Activated CD8-positive, alpha-beta memory T cell treated with anti-CD3 and anti-CD28 coated beads, Interleukin-2, amount 10 ng/mL, durations not matched to agents 7 days and 5 days (primary cell): ENCODE results near the gene CCDC18. TPM values are rescaled to one million over a fixed set of nuclear protein-coding genes. Genes with fewer than 3 reads are reported as not detected.
"Not testable (repeated sequence)": the region's sequence is repeated elsewhere in the genome, so short reads cannot be mapped to it uniquely, and the experiment has no call there.

Source experiments
- ATAC-seq: fragments of 150-1000 bp; cut with Tn5 transposase; one replicate; pipeline ENCODE4 v1.10.0; 2021; ENCODE audit warnings: moderate library complexity
- CTCF ChIA-PET: fragments of 350-600 bp; sonication (Branson Sonifier 250); formaldehyde crosslinking; loops from one replicate; lab custom pipeline; 2021; ENCODE audit warnings: antibody characterized with exemption; lab: Charles Lee
- DNase-seq: peaks from one replicate; pipeline ENCODE4 v3.0.0-alpha.2; 2020
- H3K27ac Mint-ChIP-seq: one replicate; pipeline ENCODE4 v1.8.0; 2021; ENCODE audit warnings: mild to moderate bottlenecking, mixed read lengths
- H3K27me3 Mint-ChIP-seq: one replicate; pipeline ENCODE4 v1.8.0; 2021; ENCODE audit warnings: mixed read lengths
- H3K36me3 Mint-ChIP-seq: one replicate; pipeline ENCODE4 v1.8.0; 2021; ENCODE audit warnings: mild to moderate bottlenecking, mixed read lengths
- H3K4me1 Mint-ChIP-seq: one replicate; pipeline ENCODE4 v1.8.0; 2021; ENCODE audit warnings: mixed read lengths
- H3K4me3 Mint-ChIP-seq: one replicate; pipeline ENCODE4 v1.8.0; 2021; ENCODE audit warnings: mild to moderate bottlenecking, moderate library complexity, mixed read lengths
- H3K9me3 Mint-ChIP-seq: one replicate; pipeline ENCODE4 v1.8.0; 2022; ENCODE audit warnings: low read depth, mixed read lengths
- total RNA-seq, 2 experiments: library from RNA; stranded (reverse); gene quantifications; one replicate each; pipeline ENCODE4 v1.2.3, GENCODE V29; 2021

CCDC18 gene
- total RNA-seq, 2 experiments from 2014 or later: 30.5 to 37.7 TPM

DNA sequence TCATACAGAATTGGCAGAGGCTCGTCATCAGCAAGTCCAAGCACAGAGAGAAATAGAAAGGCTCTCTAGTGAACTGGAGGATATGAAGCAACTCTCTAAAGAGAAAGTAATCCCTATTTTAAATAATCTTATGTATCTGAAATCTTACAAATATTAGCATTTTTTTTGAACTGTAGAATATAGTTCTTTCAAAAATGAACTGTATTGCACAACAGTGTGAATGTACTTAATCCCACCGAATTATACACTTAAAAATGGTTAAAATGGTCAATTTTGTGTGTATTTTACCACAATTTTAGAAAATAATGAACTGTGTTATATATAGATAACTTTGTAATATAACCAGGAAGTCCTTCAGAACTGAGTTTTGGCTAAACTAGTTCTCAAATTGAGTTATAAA lies 75.9 kb downstream of the CCDC18 start:
- H3K4me3 Mint-ChIP-seq: no peak overlapping the region

DNA sequence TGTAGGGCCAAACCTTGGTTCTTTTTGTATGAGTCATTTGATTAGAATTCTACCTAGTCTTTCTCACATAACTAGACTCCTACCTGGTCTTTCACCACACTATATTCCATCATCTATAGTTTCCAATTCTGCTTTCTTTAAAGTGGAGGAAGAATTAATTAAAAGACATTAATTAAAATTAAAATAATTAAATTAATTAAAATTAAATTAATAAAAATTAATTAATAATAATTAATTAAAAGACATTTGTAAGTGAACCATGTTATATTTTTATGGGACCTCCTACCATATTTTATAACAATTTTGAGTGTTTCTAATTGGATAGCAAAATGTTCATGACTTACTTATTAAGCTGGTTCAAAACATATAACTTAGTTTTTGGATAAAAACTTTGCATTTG lies 77.4 kb downstream of the CCDC18 start:
- ATAC-seq (no peak), DNase-seq (no peak)
- Mint-ChIP-seq H3K4me3 (no peak overlapping the region), H3K9me3 (peaks cover 14% of the 10 kb centered on the region), H3K36me3 (peaks cover 51% of the 10 kb centered on the region), H3K27ac (no peak overlapping the region), H3K27me3 (no peaks in the 10 kb centered on the region), H3K4me1 (no peaks in the 10 kb centered on the region)
- CTCF ChIA-PET: interaction anchor here (1.2 to 1.9 kb wide), 2 partner anchors 18 to 426 kb away, joined by 3 to 4 read pairs; partner anchors contain the start of gene RPL5

More for the DNA sequence above, 75.9 kb downstream of the CCDC18 start:
- H3K27me3 Mint-ChIP-seq: no peaks in the 10 kb centered on the region
- no peak for DNase-seq
- H3K9me3 Mint-ChIP-seq: peaks cover 8% of the 10 kb centered on the region
- H3K4me1 Mint-ChIP-seq: no peaks in the 10 kb centered on the region
- peaks cover 49% of the 10 kb centered on the region for H3K36me3 Mint-ChIP-seq
- no peak overlapping the region for H3K27ac Mint-ChIP-seq
- CTCF ChIA-PET: no interaction called here
- no peak for ATAC-seq

DNA sequence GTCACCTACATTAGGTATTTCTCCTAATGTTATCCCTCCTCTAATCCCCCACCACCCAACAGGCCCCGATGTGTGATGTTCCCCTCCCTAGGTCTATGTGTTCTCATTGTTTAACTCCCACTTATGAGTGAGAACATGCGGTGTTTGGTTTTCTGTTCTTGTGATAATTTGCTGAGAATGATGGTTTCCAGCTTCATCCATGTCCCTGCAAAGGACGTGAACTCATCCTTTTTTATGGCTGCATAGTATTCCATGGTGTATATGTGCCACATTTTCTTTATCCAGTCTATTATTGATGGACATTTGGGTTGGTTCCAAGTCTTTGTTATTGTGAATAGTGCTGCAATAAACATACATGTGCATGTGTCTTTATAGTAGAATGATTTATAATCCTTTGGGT lies 80.2 kb downstream of the CCDC18 start:
- DNase-seq, H3K27me3 Mint-ChIP-seq, H3K4me1 Mint-ChIP-seq, CTCF ChIA-PET, ATAC-seq, H3K4me3 Mint-ChIP-seq, H3K27ac Mint-ChIP-seq: not testable (repeated sequence)
- Mint-ChIP-seq H3K36me3 (peaks cover 61% of the 10 kb centered on the region), H3K9me3 (peaks cover 19% of the 10 kb centered on the region)

DNA sequence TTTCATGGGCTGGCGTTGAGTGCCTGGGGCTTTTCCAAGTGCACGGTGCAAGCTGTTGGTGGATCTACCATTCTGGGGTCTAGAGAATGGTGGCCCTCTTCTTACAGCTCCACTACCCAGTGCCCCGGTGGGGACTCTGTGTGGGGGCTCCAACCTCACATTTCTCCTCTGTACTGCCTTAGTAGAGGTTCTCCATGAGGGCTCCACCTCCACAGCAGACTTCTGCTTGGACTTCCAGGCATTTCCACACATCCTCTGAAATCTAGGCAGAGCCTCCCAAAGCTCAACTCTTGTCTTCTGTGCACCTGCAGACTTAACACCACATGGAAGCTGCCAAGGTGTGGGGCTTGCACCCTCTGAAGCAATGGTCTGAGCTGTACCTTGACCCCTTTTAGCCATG lies 82.1 kb downstream of the CCDC18 start:
- H3K36me3 Mint-ChIP-seq: peaks cover 72% of the 10 kb centered on the region
- no peak for DNase-seq
- no peak overlapping the region for H3K4me3 Mint-ChIP-seq
- no peak for ATAC-seq
- peaks cover 19% of the 10 kb centered on the region for H3K9me3 Mint-ChIP-seq
- CTCF ChIA-PET: no interaction called here
- no peaks in the 10 kb centered on the region for H3K27me3 Mint-ChIP-seq
- no peaks in the 10 kb centered on the region for H3K4me1 Mint-ChIP-seq
- no peak overlapping the region for H3K27ac Mint-ChIP-seq

DNA sequence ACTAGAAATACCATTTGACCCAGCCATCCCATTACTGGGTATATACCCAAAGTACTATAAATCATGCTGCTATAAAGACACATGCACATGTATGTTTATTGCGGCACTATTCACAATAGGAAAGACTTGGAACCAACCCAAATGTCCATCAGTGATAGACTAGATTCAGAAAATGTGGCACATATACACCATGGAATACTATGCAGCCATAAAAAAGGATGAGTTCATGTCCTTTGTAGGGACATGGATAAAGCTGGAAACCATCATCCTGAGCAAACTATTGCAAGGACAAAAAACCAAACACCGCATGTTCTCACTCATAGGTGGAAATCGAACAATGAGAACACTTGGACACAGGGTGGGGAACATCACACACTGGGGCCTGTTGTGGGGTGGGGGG lies 88.4 kb downstream of the CCDC18 start:
- H3K4me3 Mint-ChIP-seq, H3K27me3 Mint-ChIP-seq, H3K9me3 Mint-ChIP-seq, CTCF ChIA-PET, H3K27ac Mint-ChIP-seq, DNase-seq, H3K4me1 Mint-ChIP-seq, ATAC-seq: not testable (repeated sequence)
- H3K36me3 Mint-ChIP-seq: peaks cover 43% of the 10 kb centered on the region

DNA sequence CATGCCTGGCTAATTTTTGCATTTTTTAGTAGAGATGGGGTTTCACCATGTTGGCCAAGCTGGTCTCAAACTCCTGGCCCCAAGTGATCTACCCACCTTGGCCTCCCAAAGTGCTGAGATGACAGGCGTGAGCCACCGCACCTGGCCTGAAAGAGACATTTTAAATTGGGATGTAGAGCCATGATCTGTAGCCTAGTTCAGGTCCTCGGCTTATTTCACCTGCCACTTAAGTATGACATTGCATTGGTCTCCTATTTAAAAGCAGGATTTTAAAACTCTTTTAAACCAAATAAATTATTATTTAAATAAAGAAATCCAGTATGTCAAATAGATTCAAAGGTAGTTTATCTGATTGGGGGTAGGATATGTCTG lies 94.7 kb downstream of the CCDC18 start:
- CTCF ChIA-PET: interaction anchor here (0.8 to 0.9 kb wide), 2 partner anchors 18 to 29 kb away, joined by 3 read pairs; no protein-coding TSS in a partner anchor
- H3K27ac Mint-ChIP-seq, H3K4me1 Mint-ChIP-seq, H3K9me3 Mint-ChIP-seq, H3K4me3 Mint-ChIP-seq, H3K27me3 Mint-ChIP-seq, ATAC-seq, DNase-seq: not testable (repeated sequence)
- H3K36me3 Mint-ChIP-seq: peaks cover 17% of the 10 kb centered on the region

DNA sequence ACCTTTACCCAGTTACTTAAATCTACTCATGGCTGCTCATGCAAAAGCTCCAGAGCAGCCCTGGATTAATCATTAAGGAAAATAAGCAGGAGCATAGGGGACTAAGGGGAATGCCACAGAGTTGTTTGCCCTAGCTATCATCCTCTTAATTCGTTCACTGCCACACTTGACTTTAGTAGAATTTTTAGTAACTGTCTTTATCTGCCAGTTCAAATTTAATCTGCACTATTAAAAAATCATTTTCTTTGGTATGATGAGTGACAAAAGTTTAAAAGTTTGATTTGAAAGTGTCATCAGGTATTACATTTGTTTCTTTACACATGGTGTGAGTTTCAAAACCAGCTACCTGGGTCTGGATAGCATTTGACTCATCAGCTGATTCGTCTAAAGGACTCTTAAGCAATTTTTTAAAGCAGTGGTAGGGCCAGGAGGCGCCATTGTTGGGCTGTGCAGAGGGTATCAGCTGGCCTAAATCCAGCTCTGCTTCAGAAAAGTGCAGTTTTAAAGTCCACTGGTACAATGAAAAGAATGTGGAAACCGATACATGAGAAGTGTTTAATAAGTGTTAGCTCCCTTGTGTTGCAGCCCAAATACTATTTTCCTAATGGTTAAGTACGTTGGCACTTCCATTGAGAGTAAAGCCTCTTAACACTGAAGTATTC lies 95.2 kb downstream of the CCDC18 start:
- Mint-ChIP-seq H3K9me3 (peaks cover 5% of the 10 kb centered on the region), H3K4me1 (no peaks in the 10 kb centered on the region), H3K4me3 (no peak overlapping the region), H3K27me3 (no peaks in the 10 kb centered on the region), H3K27ac (no peak overlapping the region), H3K36me3 (peaks cover 20% of the 10 kb centered on the region)
- DNase-seq: no peak
- CTCF ChIA-PET: interaction anchor here (0.8 to 0.9 kb wide), 2 partner anchors 18 to 29 kb away, joined by 3 read pairs; no protein-coding TSS in a partner anchor
- no peak for ATAC-seq

DNA sequence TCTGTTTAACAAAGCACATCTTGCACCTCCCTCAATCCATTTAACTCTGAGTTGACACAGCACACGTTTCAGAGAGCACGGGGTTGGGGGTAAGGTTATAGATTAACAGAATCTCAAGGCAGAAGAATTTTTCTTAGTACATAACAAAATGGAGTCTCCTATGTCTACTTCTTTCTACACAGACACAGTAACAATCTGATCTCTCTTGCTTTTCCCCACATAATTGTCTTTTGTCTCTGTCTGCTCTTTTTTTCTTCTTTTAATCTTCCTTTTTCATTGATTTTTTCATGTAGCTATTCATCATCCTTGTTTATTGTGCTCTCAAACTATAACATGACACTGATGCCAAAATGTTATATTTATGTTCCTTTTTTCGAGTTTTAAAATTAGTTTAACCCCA lies 97.0 kb downstream of the CCDC18 start:
- CTCF ChIA-PET, H3K4me1 Mint-ChIP-seq, H3K27ac Mint-ChIP-seq, DNase-seq, ATAC-seq, H3K9me3 Mint-ChIP-seq, H3K4me3 Mint-ChIP-seq, H3K27me3 Mint-ChIP-seq: not testable (repeated sequence)
- H3K36me3 Mint-ChIP-seq: peaks cover 23% of the 10 kb centered on the region

DNA sequence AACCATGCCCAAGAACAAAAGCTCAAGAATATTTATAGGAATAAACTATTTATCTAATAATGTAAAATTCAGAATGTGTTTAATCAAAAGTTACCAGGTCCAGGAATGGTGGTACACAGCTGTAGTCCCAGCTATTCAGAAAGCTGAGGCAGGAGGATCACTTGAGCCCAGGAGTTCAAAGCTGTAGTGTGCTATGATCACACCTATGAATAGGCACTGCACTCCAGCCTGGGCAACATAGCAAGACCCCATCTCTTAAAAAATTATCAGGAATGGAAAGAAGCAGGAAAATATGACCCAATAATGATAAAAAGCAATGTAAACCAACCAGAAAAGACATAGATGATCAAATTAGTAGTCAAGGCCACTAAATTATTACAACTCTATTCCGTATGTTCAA lies 103.0 kb downstream of the CCDC18 start:
- Mint-ChIP-seq H3K4me3 (no peak overlapping the region), H3K36me3 (peaks cover 29% of the 10 kb centered on the region), H3K9me3 (peaks cover 12% of the 10 kb centered on the region), H3K27ac (no peak overlapping the region), H3K4me1 (no peaks in the 10 kb centered on the region), H3K27me3 (no peaks in the 10 kb centered on the region)
- CTCF ChIA-PET: interaction anchor here (1.3 kb wide), 1 partner anchor 21 kb away, joined by 4 read pairs; no protein-coding TSS in a partner anchor
- no peak for ATAC-seq
- DNase-seq: no peak

DNA sequence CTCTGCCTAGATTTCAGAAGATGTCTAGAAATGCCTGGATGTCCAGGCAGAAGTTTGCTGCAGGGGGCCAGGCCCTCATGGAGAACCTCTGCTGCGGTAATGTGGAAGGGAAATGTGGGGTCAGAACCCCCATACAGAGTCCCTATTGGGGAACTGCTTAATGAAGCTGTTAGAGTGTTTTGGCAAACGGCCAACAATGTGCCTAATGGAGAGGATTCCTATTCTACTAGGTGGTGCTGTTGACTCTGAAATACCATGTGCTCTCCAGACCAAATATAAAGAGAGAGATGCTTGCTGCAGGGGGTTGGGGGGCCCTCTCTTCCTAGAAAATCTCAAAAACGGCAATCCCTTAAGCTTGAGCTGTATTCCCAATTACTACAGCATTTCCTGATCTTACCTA lies 108.0 kb downstream of the CCDC18 start:
- Mint-ChIP-seq H3K4me1 (no peaks in the 10 kb centered on the region), H3K27ac (no peak overlapping the region), H3K36me3 (peaks cover 32% of the 10 kb centered on the region), H3K4me3 (no peak overlapping the region), H3K27me3 (no peaks in the 10 kb centered on the region), H3K9me3 (peaks cover 10% of the 10 kb centered on the region)
- no peak for ATAC-seq
- CTCF ChIA-PET: interaction anchor here (1.1 to 1.3 kb wide), 2 partner anchors 11 to 16 kb away, joined by 4 to 6 read pairs; no protein-coding TSS in a partner anchor
- DNase-seq: no peak

DNA sequence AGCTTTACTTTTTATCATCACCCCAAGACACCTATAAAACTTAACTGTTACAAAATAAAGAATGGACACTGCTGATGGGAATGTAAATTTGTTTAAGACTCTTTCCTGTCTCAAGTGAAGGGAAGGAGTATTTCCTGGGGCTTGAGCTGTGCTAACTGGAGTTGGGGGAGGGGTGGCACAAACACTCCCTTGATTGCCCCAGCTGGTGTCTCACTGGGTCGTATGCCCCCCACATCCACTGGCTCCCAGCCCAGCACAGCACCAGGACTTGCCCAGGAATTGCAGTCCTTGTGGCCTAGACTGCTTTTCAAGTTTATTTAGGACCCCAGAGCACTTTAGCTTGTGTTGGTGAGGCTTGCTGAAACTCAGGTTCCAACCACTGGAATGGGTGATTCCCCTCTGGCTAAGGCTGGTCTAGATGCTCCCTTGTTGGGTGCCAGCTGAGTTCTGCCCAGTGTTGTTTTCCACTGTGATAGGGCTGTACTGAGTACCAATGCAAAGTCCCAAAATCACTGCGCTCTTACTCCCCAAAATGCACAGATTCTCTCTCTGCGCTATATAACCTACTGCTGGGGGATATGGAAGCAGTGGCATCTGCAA lies 116.1 kb downstream of the CCDC18 start:
- Mint-ChIP-seq H3K27ac (no peak overlapping the region), H3K36me3 (peaks cover 8% of the 10 kb centered on the region), H3K4me3 (no peak overlapping the region), H3K27me3 (no peaks in the 10 kb centered on the region), H3K4me1 (no peaks in the 10 kb centered on the region), H3K9me3 (no peaks in the 10 kb centered on the region)
- CTCF ChIA-PET: interaction anchor here (1.1 kb wide), 1 partner anchor 8 kb away, joined by 6 read pairs; no protein-coding TSS in a partner anchor
- no peak for ATAC-seq
- no peak for DNase-seq

DNA sequence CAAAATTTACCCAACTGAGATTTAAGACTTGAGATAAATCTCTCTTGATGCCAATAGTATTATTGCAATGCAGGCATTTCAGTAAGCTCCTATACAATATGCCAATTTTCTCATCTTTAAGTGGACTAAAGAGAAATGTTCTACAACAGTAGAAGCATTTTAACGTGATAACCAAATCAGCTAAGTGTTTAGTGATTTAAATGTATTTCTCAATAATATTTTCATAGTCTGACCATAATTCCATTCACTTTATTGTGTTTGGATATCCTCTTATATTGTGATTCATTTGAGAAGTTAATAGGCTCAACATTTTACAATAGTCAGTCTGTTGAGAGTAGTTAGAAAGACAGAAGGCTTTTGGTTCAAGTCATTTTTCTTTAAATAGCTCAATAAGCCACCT lies 120.6 kb downstream of the CCDC18 start:
- Mint-ChIP-seq H3K36me3 (peaks cover 2% of the 10 kb centered on the region), H3K27ac (no peak overlapping the region), H3K4me1 (no peaks in the 10 kb centered on the region), H3K27me3 (no peaks in the 10 kb centered on the region), H3K4me3 (no peak overlapping the region), H3K9me3 (no peaks in the 10 kb centered on the region)
- CTCF ChIA-PET: interaction anchor here (1.5 kb wide), 1 partner anchor 29 kb away, joined by 3 read pairs; no protein-coding TSS in a partner anchor
- ATAC-seq (no peak), DNase-seq (no peak)

DNA sequence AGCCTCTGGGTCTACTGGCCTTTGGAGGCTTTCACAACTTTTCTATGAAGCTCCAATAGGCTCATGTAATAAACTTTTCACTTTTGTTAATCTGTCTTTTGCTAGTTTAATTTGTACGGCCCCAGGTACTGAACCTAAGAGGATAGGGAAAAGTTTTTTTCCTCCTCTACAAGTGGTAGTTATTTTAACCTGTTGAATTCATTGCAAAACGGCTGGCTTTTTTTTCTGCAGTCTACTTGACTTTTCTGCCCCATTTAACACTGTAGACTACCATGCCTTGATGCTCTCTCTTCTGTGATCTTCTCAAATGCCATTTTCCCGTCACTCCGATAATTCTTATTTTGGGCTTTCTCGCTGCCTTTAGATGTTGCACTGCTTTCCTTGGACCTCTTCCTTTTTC lies 121.6 kb downstream of the CCDC18 start:
- ATAC-seq (no peak), DNase-seq (no peak)
- CTCF ChIA-PET: interaction anchor here (0.6 to 3.0 kb wide), 2 partner anchors 118 to 512 kb away, joined by 3 to 17 read pairs; no protein-coding TSS in a partner anchor
- Mint-ChIP-seq H3K36me3 (peaks cover 2% of the 10 kb centered on the region), H3K4me3 (no peak overlapping the region), H3K4me1 (no peaks in the 10 kb centered on the region), H3K9me3 (no peaks in the 10 kb centered on the region), H3K27ac (no peak overlapping the region), H3K27me3 (no peaks in the 10 kb centered on the region)
